Stimulated activated CD4-positive, alpha-beta T cell treated with anti-CD3 and anti-CD28 coated beads, Interleukin-12 subunit alpha, Interleukin-12 subunit beta, amount 100 ng/mL, for 48 hours (primary cell): Measurements from ENCODE around the gene ARL15.
"Not testable (repeated sequence)": the region's sequence is repeated elsewhere in the genome, so short reads cannot be mapped to it uniquely, and the experiment has no call there.

Experiments used
- DNase-seq, 3 donors: peaks; one replicate each; pipeline ENCODE4 v3.0.0-alpha.2; 2020; ENCODE audit warnings: low read depth in 2 of 3, low spot score in 1 of 3

The ARL15 gene

GRCh38 chr5:53997736-53998627 lies 312.4 kb downstream of the ARL15 start:
- no peak for DNase-seq

GRCh38 chr5:53996008-53996407 lies 314.4 kb downstream of the ARL15 start:
- DNase-seq = no peak

GRCh38 chr5:53994148-53994547 lies 316.2 kb downstream of the ARL15 start:
- DNase-seq = no peak

- peak in 1 of 3 donors; percentile 3 for DNase-seq
Measured at GRCh38 chr5:53991942-53992341, 318.4 kb downstream of the ARL15 start.

- no peak for DNase-seq
Measured at GRCh38 chr5:53987101-53987500, 323.3 kb downstream of the ARL15 start.

- no peak for DNase-seq
Measured at GRCh38 chr5:53985796-53986195, 324.6 kb downstream of the ARL15 start.

- DNase-seq = no peak
Measured at GRCh38 chr5:53984971-53985370, 325.4 kb downstream of the ARL15 start.

GRCh38 chr5:53983568-53984460 lies 326.6 kb downstream of the ARL15 start:
- DNase-seq = no peak

- not testable (repeated sequence) for DNase-seq
Measured at GRCh38 chr5:53982319-53982718, 328.1 kb downstream of the ARL15 start.

- no peak for DNase-seq
Measured at GRCh38 chr5:53980061-53980460, 330.3 kb downstream of the ARL15 start.

- DNase-seq = no peak
Measured at GRCh38 chr5:53974021-53974420, 336.4 kb downstream of the ARL15 start.

- DNase-seq = no peak
Measured at GRCh38 chr5:53972314-53972713, 338.1 kb downstream of the ARL15 start.

- no peak for DNase-seq
Measured at GRCh38 chr5:53971551-53971950, 338.8 kb downstream of the ARL15 start.

GRCh38 chr5:53971131-53971530 lies 339.2 kb downstream of the ARL15 start:
- no peak for DNase-seq

- no peak for DNase-seq
Measured at GRCh38 chr5:53970475-53970874, 339.9 kb downstream of the ARL15 start.

- no peak for DNase-seq
Measured at GRCh38 chr5:53969176-53969730, 341.1 kb downstream of the ARL15 start.

- DNase-seq = no peak
Measured at GRCh38 chr5:53965459-53965858, 344.9 kb downstream of the ARL15 start.

GRCh38 chr5:53963958-53964357 lies 346.4 kb downstream of the ARL15 start:
- DNase-seq = no peak

GRCh38 chr5:53962306-53962705 lies 348.1 kb downstream of the ARL15 start:
- no peak for DNase-seq

- DNase-seq = no peak
Measured at GRCh38 chr5:53956632-53957031, 353.7 kb downstream of the ARL15 start.

GRCh38 chr5:53956196-53956595 lies 354.2 kb downstream of the ARL15 start:
- no peak for DNase-seq

GRCh38 chr5:53950621-53951020 lies 359.8 kb downstream of the ARL15 start:
- DNase-seq = no peak
